ENCODE measurements around the gene KIF21A.

The KIF21A gene

GRCh38 chr12:39440101-39440500 is 2.8 kb downstream of the KIF21A start:
- no peak for DNase-seq (ENCODE audit: low read depth in 1 of 2, low spot score in 1 of 2)

GRCh38 chr12:39435531-39435930 is 7.4 kb downstream of the KIF21A start:
- no peak for DNase-seq (ENCODE audit: low read depth in 1 of 2, low spot score in 1 of 2)

GRCh38 chr12:39431797-39432196 is 11.1 kb downstream of the KIF21A start:
- DNase-seq (ENCODE audit: low read depth in 1 of 2, low spot score in 1 of 2) = no peak

DNA sequence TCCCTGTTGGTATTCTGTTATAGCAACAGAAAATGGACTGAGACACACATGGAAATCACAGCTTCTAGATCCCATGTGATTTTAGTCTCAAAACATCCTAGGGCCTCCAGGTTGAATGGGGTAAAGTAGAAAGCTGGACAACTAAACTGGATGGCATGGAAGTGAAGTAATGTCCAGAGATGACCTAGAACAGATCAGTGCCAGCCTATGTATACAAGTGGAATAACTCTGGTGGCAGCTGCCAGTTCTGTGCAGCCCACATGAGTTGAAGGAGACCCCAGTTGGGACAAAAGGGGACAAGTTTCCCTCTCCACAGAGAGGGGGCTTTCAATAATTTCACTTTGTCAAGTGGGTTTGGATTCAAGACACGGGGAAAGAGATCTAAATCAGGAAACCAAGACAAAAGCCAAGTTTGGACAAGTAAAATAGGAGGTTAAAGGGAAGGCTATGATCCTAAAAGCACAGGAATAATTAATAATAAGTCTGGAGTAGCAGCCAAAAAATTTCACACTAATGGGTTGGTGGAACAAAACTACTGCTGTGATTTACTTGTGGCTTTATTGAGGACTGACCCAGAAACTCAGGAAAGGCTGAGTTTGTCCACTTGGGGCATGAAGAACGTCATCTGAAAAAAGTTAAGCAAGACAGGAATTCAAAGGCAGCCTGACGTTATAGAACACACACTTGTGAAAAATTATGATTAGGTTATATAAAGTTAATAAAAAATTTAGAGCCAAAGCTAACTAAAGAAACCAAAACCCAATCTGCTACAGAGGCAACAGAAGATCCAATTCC is 11.7 kb downstream of the KIF21A start:
- no peak for DNase-seq (ENCODE audit: low read depth in 1 of 2, low spot score in 1 of 2)

GRCh38 chr12:39429809-39430208 is 13.1 kb downstream of the KIF21A start:
- DNase-seq (ENCODE audit: low read depth in 1 of 2, low spot score in 1 of 2) = no peak

DNA sequence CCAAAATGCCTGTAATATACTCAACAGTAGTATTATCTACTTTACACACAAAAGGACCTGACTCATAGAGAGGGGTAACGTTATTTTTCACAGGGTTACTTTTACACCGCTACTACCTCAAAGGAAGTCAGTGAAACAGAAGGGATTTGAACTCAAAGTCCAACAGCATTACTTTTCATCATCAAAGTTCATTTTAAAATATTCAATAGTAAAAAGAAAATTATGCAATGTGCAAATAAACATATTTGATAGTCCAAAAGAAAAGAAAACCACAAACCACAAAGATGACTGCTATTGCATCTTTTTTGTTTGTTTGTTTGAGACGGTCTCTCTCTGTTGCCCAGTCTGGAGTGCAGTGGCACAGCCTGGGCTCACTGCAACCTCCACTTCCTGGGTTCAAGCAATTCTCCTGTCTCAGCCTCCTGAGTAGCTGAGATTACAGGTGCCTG is 15.5 kb downstream of the KIF21A start:
- DNase-seq (ENCODE audit: low read depth in 1 of 2, low spot score in 1 of 2) = no peak

DNA sequence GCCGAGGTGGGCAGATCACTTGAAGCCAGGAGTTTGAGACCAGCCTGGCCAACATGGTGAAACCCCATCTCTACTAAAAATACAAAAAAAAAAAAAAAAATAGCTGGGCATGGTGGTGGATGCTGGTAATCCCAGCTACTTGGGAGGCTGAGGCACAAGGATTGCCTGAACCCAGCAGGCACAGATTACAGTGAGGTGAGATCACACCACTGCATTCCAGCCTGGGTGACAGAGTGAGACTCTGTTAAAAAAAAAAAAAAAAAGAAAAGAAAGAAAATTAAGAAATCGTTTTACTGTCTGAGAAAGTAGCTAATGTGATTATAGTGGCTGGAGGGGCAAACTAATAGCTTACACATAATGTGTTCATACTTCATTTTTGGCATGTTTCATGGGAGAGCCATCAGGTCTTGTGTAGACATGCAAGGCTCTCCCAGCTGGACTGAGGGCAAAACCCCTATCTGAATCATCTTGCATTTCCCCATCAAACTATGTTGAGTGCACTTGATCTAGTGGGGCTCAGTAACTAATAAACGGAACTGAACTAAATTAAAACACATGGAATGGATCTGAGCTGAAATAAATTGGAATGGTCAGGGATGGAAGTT is 16.2 kb downstream of the KIF21A start:
- DNase-seq (ENCODE audit: low read depth in 1 of 2, low spot score in 1 of 2) = no peak

DNA sequence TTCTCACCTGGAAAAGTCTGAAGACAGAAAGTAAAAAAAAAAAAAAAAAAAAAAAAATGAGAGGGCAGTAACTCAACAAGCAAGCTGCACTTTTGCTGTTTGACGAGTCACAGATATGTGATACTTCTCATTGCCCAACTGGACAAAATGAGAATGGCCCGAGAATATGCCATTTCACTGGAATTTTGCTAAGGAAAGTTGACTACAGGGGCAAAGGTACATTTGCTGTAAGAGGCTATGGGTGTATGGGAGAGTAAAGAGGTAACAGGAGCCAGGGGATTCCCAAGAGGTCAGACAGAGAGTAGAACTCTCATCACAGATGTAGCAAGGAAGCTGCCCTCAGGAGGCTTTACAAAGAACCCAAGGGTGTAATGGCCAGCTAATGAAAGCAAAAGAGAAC is 22.9 kb downstream of the KIF21A start:
- no peak for DNase-seq (ENCODE audit: low read depth in 1 of 2, low spot score in 1 of 2)

GRCh38 chr12:39419471-39419870 is 23.4 kb downstream of the KIF21A start:
- no peak for DNase-seq (ENCODE audit: low read depth in 1 of 2, low spot score in 1 of 2)

- no peak for DNase-seq (ENCODE audit: low read depth in 1 of 2, low spot score in 1 of 2)
Measured at GRCh38 chr12:39417916-39418315, 25.0 kb downstream of the KIF21A start.

- no peak for DNase-seq (ENCODE audit: low read depth in 1 of 2, low spot score in 1 of 2)
Measured at GRCh38 chr12:39413836-39414771, 28.8 kb downstream of the KIF21A start.

- no peak for DNase-seq (ENCODE audit: low read depth in 1 of 2, low spot score in 1 of 2)
Measured at GRCh38 chr12:39412210-39412609, 30.7 kb downstream of the KIF21A start.

GRCh38 chr12:39406262-39406661 is 36.7 kb downstream of the KIF21A start:
- no peak for DNase-seq (ENCODE audit: low read depth in 1 of 2, low spot score in 1 of 2)

DNA sequence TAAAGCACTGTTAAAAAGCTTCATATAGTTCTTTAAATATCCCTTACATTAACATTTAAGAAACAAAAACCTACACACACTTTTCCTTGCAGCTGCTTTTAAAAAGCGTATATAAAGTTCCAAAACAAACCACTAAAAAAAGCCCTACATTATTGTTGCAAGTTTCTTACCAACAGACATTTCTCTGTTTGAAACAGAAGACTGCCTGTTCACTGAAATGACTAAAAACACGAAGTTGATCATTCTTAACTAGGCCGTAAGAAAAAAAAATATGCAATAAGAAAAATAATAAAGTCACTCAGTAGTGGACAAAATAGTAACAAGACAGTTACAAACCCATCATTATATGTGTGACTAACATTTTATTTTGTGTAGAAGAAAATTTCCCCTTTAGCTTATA is 37.3 kb downstream of the KIF21A start:
- no peak for DNase-seq (ENCODE audit: low read depth in 1 of 2, low spot score in 1 of 2)

DNA sequence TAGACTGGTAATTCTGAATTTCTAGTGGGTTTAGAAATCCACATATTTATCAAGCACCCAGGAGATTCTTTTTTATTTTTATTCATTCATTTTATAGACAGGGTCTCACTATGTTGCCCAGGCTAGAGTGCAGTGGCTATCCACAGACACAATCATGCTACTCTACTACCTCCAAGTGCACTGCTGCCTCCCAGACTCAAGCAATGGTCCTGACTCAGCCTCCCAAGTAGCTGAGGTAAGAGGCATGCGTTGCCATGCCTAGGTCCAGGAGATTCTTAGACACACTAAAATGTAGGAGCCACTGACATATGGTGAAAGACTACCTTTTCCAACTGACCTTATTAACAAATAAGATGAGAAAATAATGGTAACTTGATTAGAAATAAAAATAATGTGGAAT is 38.9 kb downstream of the KIF21A start:
- DNase-seq (ENCODE audit: low read depth in 1 of 2, low spot score in 1 of 2) = no peak

- no peak for DNase-seq (ENCODE audit: low read depth in 1 of 2, low spot score in 1 of 2)
Measured at GRCh38 chr12:39403376-39403775, 39.5 kb downstream of the KIF21A start.

GRCh38 chr12:39402922-39403321 is 40.0 kb downstream of the KIF21A start:
- no peak for DNase-seq (ENCODE audit: low read depth in 1 of 2, low spot score in 1 of 2)

- DNase-seq (ENCODE audit: low read depth in 1 of 2, low spot score in 1 of 2) = no peak
Measured at GRCh38 chr12:39401459-39401858, 41.5 kb downstream of the KIF21A start.

- DNase-seq (ENCODE audit: low read depth in 1 of 2, low spot score in 1 of 2) = no peak
Measured at GRCh38 chr12:39395866-39396265, 47.1 kb downstream of the KIF21A start.

- DNase-seq (ENCODE audit: low read depth in 1 of 2, low spot score in 1 of 2) = no peak
Measured at GRCh38 chr12:39393890-39394289, 49.0 kb downstream of the KIF21A start.

- DNase-seq (ENCODE audit: low read depth in 1 of 2, low spot score in 1 of 2) = no peak
Measured at GRCh38 chr12:39393179-39393578, 49.7 kb downstream of the KIF21A start.
